Peyer's patch (tissue), 4 donors: ENCODE measurements around the gene SERGEF. TPM values are rescaled to one million over a fixed set of nuclear protein-coding genes. Genes with fewer than 3 reads are reported as not detected.
A peak's percentile ranks its signal among the peaks of the same experiment; 100 is the strongest.

ENCODE experiments used
- DNase-seq, 3 donors: peaks; one replicate each; pipeline ENCODE4 v3.0.0-alpha.2; 2017 to 2019
- H3K27ac ChIP-seq, 4 donors: fragments of 200-600 bp; sonication (generic); one replicate each; pipeline ENCODE4 v1.5.1; 2016 to 2019
- H3K27me3 ChIP-seq, 2 donors: fragments of 200-600 bp; sonication (generic); one replicate each; pipeline ENCODE4 v1.5.1; 2019
- H3K36me3 ChIP-seq, 3 donors: fragments of 200-600 bp; sonication (generic); one replicate each; pipeline ENCODE4 v1.5.1; 2016 to 2019
- H3K4me1 ChIP-seq, 4 donors: fragments of 200-600 bp; sonication (generic); one replicate each; pipeline ENCODE4 v1.5.1; 2016 to 2019
- H3K4me3 ChIP-seq, 4 donors: fragments of 200-600 bp; sonication (generic); 1 replicate in 3 of 4; 2 replicates in 1 of 4; pipeline ENCODE4 v1.5.1; 2016 to 2019; ENCODE audit warnings: mild to moderate bottlenecking in 1 of 4
- H3K9me3 ChIP-seq, 4 donors: fragments of 200-600 bp; sonication (generic); one replicate each; pipeline ENCODE4 v1.5.1; 2016 to 2019; ENCODE audit warnings: mild to moderate bottlenecking in 1 of 4
- POLR2A ChIP-seq, 2 donors: fragments of 450-650 bp; IDR thresholded peaks; one replicate each; pipeline ENCODE4 v1.5.1; 2017; ENCODE audit warnings: antibody characterized with exemption in 2 of 2, mild to moderate bottlenecking in 2 of 2, moderate library complexity in 2 of 2
- total RNA-seq, 4 donors: library from RNA; depleted of rRNA; stranded (reverse); fragments of >200 nt; gene quantifications; one replicate each; pipeline ENCODE4 v1.1.0, GENCODE V29; 2016
- TF ChIP-seq, protein P1 (sequence below), 6 experiments: fragments of 450-650 bp in 4 of 6; fragments of 200-600 bp in 2 of 6; sonication (generic) in 1 of 6; IDR thresholded peaks; one replicate each; pipeline ENCODE4 v1.5.1; 2017 to 2019; ENCODE audit warnings: antibody characterized with exemption in 6 of 6, mild to moderate bottlenecking in 3 of 6, moderate library complexity in 1 of 6

The SERGEF gene
- total RNA-seq, 4 donors from 2014 or later: 19.4 to 40.4 (median 27.7) TPM

GRCh38 chr11:17741487-17741886 lies 271.4 kb downstream of the SERGEF start:
- TF ChIP-seq, protein P1, sequence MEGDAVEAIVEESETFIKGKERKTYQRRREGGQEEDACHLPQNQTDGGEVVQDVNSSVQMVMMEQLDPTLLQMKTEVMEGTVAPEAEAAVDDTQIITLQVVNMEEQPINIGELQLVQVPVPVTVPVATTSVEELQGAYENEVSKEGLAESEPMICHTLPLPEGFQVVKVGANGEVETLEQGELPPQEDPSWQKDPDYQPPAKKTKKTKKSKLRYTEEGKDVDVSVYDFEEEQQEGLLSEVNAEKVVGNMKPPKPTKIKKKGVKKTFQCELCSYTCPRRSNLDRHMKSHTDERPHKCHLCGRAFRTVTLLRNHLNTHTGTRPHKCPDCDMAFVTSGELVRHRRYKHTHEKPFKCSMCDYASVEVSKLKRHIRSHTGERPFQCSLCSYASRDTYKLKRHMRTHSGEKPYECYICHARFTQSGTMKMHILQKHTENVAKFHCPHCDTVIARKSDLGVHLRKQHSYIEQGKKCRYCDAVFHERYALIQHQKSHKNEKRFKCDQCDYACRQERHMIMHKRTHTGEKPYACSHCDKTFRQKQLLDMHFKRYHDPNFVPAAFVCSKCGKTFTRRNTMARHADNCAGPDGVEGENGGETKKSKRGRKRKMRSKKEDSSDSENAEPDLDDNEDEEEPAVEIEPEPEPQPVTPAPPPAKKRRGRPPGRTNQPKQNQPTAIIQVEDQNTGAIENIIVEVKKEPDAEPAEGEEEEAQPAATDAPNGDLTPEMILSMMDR (IDR thresholded peaks at IDR 0.05): no peak
- no peak for TF ChIP-seq POLR2A (IDR thresholded peaks at IDR 0.05)
- H3K27ac ChIP-seq: no peak overlapping the region
- no peaks in the 10 kb centered on the region for H3K9me3 ChIP-seq
- peak in 1 of 3 donors; percentile 13 for DNase-seq
- no peaks in the 10 kb centered on the region for H3K4me1 ChIP-seq
- H3K27me3 ChIP-seq: peaks cover 0 to 11% of the 10 kb centered on the region in 2 donors
- no peak overlapping the region for H3K4me3 ChIP-seq
- no peaks in the 10 kb centered on the region for H3K36me3 ChIP-seq

- H3K36me3 ChIP-seq: no peaks in the 10 kb centered on the region
- peak in 1 of 3 donors; percentile 23 for DNase-seq
- no peaks in the 10 kb centered on the region for H3K9me3 ChIP-seq
- no peak overlapping the region for H3K27ac ChIP-seq
- TF ChIP-seq, protein P1 (IDR thresholded peaks at IDR 0.05): no peak
- no peak for TF ChIP-seq POLR2A (IDR thresholded peaks at IDR 0.05)
- peaks cover 0 to 18% of the 10 kb centered on the region in 2 donors for H3K27me3 ChIP-seq
- H3K4me3 ChIP-seq: no peak overlapping the region
- H3K4me1 ChIP-seq: peaks cover 0 to 5% (median 0%) of the 10 kb centered on the region in 4 donors
Observed at GRCh38 chr11:17740649-17741235, 272.1 kb downstream of the SERGEF start.

DNA sequence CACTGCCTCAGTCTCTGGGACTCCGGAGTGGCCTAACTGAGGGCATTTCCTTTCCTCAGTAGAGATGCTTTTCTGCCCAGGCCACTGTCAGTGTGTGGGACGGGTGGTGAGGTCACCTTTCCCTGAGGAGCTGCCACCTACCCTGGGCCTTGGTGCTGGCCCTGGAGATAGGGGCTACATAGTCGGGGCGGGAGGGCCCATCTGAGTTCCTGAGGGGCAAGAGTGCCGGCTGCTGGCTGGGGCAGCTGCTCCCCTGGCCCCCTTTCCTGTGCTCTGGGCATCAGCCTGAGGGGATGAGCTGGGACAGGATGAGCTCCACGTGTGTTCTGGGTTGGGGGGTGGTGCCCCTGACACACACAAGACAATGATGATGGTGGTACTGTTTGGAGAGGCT lies 272.9 kb downstream of the SERGEF start:
- Histone ChIP-seq H3K27me3 (peaks cover 0 to 26% of the 10 kb centered on the region in 2 donors), H3K4me3 (no peak overlapping the region), H3K4me1 (peaks cover 0 to 13% (median 1%) of the 10 kb centered on the region in 4 donors), H3K36me3 (no peaks in the 10 kb centered on the region), H3K9me3 (no peaks in the 10 kb centered on the region), H3K27ac (no peak overlapping the region)
- no peak for TF ChIP-seq POLR2A (IDR thresholded peaks at IDR 0.05)
- TF ChIP-seq, protein P1 (IDR thresholded peaks at IDR 0.05): no peak
- peak in 2 of 3 donors; percentile 22 for DNase-seq

- H3K9me3 ChIP-seq: no peaks in the 10 kb centered on the region
- TF ChIP-seq, protein P1 (IDR thresholded peaks at IDR 0.05): no peak
- no peak for TF ChIP-seq POLR2A (IDR thresholded peaks at IDR 0.05)
- H3K36me3 ChIP-seq: no peaks in the 10 kb centered on the region
- peaks cover 0 to 19% (median 3%) of the 10 kb centered on the region in 4 donors for H3K4me1 ChIP-seq
- peaks cover 0 to 26% of the 10 kb centered on the region in 2 donors for H3K27me3 ChIP-seq
- H3K4me3 ChIP-seq: no peak overlapping the region
- DNase-seq: peak in 2 of 3 donors; percentile 15 to 26
- H3K27ac ChIP-seq: no peak overlapping the region
Observed at GRCh38 chr11:17738151-17738973, 274.5 kb downstream of the SERGEF start.

Other genes starting within 250 kb of the SERGEF start
- gene TPH1, start 33.2 kb upstream of the SERGEF start, total RNA-seq: 10 to 100 TPM in 3 of 4 donors, 1 to 10 TPM in 1; 9.1 to 18.6 (median 12.6) TPM
- gene SAAL1, start 93.0 kb upstream of the SERGEF start, total RNA-seq: 10 to 100 TPM in 3 of 4 donors, 1 to 10 TPM in 1; 8.6 to 58.6 (median 15.5) TPM
- not detected for gene MRGPRX3, start 119.5 kb upstream of the SERGEF start, total RNA-seq
- not detected for gene MRGPRX4, start 159.8 kb upstream of the SERGEF start, total RNA-seq
- gene SAA4, start 223.8 kb upstream of the SERGEF start, total RNA-seq: not detected
- gene SAA2, start 235.6 kb upstream of the SERGEF start, total RNA-seq: 1 to 10 TPM in 1 of 4 donors, not detected in 3; 3.9 TPM